Endothelial cell of umbilical vein (primary cell): ENCODE measurements around the gene PNLIP. TPM values are rescaled to one million over a fixed set of nuclear protein-coding genes. Genes with fewer than 3 reads are reported as not detected.

Source experiments
- BruUV-seq: library from RNA; stranded (reverse); fragments of 400-500 nt; replicated peaks from 2 replicates; lab custom pipeline; 2021; lab: Mats Ljungman, UMichigan
- CTCF ChIA-PET: fragments of 300-600, 350-600 bp; sonication (Branson Sonifier 250); formaldehyde crosslinking; loops from one replicate; lab custom pipeline; 2021; ENCODE audit warnings: antibody characterized with exemption, inconsistent platforms; lab: Charles Lee
- POLR2A ChIA-PET: fragments of 300-600, 350-600 bp; sonication (Branson Sonifier 250); formaldehyde crosslinking; loops from one replicate; lab custom pipeline; 2021; ENCODE audit warnings: antibody characterized with exemption, inconsistent platforms; lab: Charles Lee
- DNase-seq: peaks from one replicate; pipeline ENCODE4 v3.0.0-alpha.2; 2011; ENCODE audit warnings: low read depth, low spot score
- FAIRE-seq: peaks from 2 replicates; lab custom pipeline; 2011; peaks lifted over from hg19 to GRCh38; lab: Jason Lieb, UNC
- H2AFZ ChIP-seq: 2 replicates; pipeline ENCODE4 v1.6.0; 2012; ENCODE audit warnings: low read depth, low read length, control low read depth, inconsistent platforms
- H3K27ac ChIP-seq: 2 replicates; pipeline ENCODE4 v1.5.1; 2011; ENCODE audit warnings: low read depth, mild to moderate bottlenecking, control low read depth, low read length, moderate library complexity; ENCODE audit not compliant: insufficient read depth
- H3K27me3 ChIP-seq, 2 experiments: 2 replicates each; pipeline versions ENCODE4 v1.6.0 to v1.6.1; 2011; ENCODE audit warnings: low read length in 2 of 2, mixed read lengths in 1 of 2; ENCODE audit not compliant: control insufficient read depth in 2 of 2, insufficient read depth in 2 of 2
- H3K36me3 ChIP-seq, 2 experiments: 2 replicates in 1 of 2; 3 replicates in 1 of 2; pipeline ENCODE4 v1.5.1; 2011; ENCODE audit warnings: low read length in 2 of 2, mild to moderate bottlenecking in 1 of 2, moderate library complexity in 1 of 2; ENCODE audit not compliant: control insufficient read depth in 2 of 2, insufficient read depth in 2 of 2; ENCODE audit errors: extremely low read depth in 1 of 2
- H3K4me1 ChIP-seq: 3 replicates; pipeline ENCODE4 v1.5.1; 2011; ENCODE audit warnings: mild to moderate bottlenecking, low read length; ENCODE audit not compliant: control insufficient read depth, insufficient read depth; ENCODE audit errors: extremely low read depth
- H3K4me2 ChIP-seq: 2 replicates; pipeline ENCODE4 v1.6.1; 2011; ENCODE audit warnings: low read length, control low read depth, mixed read lengths; ENCODE audit not compliant: insufficient read depth
- H3K4me3 ChIP-seq, 3 experiments: fragments of 200-600 bp in 1 of 3; sonication (generic), shearing (Covaris generic) in 1 of 3; replicated peaks in 1 of 3; 2 replicates each; pipeline ENCODE4 v1.5.1; 2011 to 2016; ENCODE audit warnings: control low read depth in 3 of 3, low read length in 3 of 3, mild to moderate bottlenecking in 2 of 3, inconsistent platforms in 1 of 3, low read depth in 1 of 3, moderate library complexity in 1 of 3; ENCODE audit not compliant: insufficient read depth in 1 of 3
- H3K79me2 ChIP-seq: 2 replicates; pipeline ENCODE4 v1.6.0; 2012; ENCODE audit warnings: low read length, inconsistent platforms; ENCODE audit not compliant: control insufficient read depth, insufficient read depth
- H3K9ac ChIP-seq: replicated peaks from 2 replicates; pipeline ENCODE3; 2011; ENCODE audit warnings: low read length, control low read depth; ENCODE audit not compliant: insufficient read depth; ENCODE audit errors: extremely low read depth
- H3K9me1 ChIP-seq: replicated peaks from 3 replicates; pipeline ENCODE4 v1.6.0; 2011; ENCODE audit warnings: mild to moderate bottlenecking, low read length; ENCODE audit not compliant: control insufficient read depth, insufficient read depth; ENCODE audit errors: extremely low read depth
- H3K9me3 ChIP-seq: replicated peaks from 2 replicates; pipeline ENCODE4 v1.5.1; 2012; ENCODE audit warnings: low read length, inconsistent platforms; ENCODE audit not compliant: control insufficient read depth, insufficient read depth
- H4K20me1 ChIP-seq: replicated peaks from 2 replicates; pipeline ENCODE3; 2011; ENCODE audit warnings: mild to moderate bottlenecking, low read length; ENCODE audit not compliant: control insufficient read depth, insufficient read depth; ENCODE audit errors: extremely low read depth
- CTCF ChIP-seq, 2 donors: IDR thresholded peaks; 1 replicate in 1 of 2; 2 replicates in 1 of 2; pipeline ENCODE4 v1.5.1; 2011; ENCODE audit warnings: low read length in 2 of 2, mild to moderate bottlenecking in 2 of 2, moderate library complexity in 2 of 2, control low read depth in 1 of 2, inconsistent platforms in 1 of 2, low read depth in 1 of 2; ENCODE audit not compliant: insufficient read depth in 1 of 2; ENCODE audit errors: extremely low read depth in 1 of 2
- GATA2 ChIP-seq: IDR thresholded peaks from 2 replicates; pipeline ENCODE4 v1.7.0; 2011; ENCODE audit warnings: low read depth, mild to moderate bottlenecking, moderate library complexity, mixed read lengths, low read length; ENCODE audit not compliant: insufficient read length, insufficient read depth
- MAX ChIP-seq: IDR thresholded peaks from 2 replicates; pipeline ENCODE4 v1.6.1; 2011; ENCODE audit not compliant: insufficient read depth, insufficient read length
- MYC ChIP-seq: IDR thresholded peaks from one replicate; pipeline ENCODE4 v1.6.1; 2011; ENCODE audit warnings: mild to moderate bottlenecking, low read depth, low read length
- POLR2A ChIP-seq: IDR thresholded peaks from 2 replicates; pipeline ENCODE4 v1.6.1; 2012; ENCODE audit warnings: low read depth, mild to moderate bottlenecking, control low read depth, low read length
- POLR2AphosphoS5 ChIP-seq: IDR thresholded peaks from 2 replicates; pipeline ENCODE4 v1.6.1; 2012; ENCODE audit warnings: low read depth, mild to moderate bottlenecking, control low read depth, low read length, moderate library complexity; ENCODE audit not compliant: insufficient read depth
- dilution Hi-C: fragments of 300-500 bp; cut with MboI; formaldehyde crosslinking; loops from one replicate; pipeline ENCODE4 v1.15.0; 2019; ENCODE audit warnings: low sequenced_read_pairs; ENCODE audit not compliant: extremely low pct_ligation_motif_present
- intact Hi-C: fragments of 100-400 bp; cut with micrococcal nuclease; formaldehyde crosslinking; loops from one replicate; pipeline ENCODE4 v1.10.0; 2022
- polyA plus RNA-seq, 4 experiments: library from polyadenylated mRNA; depleted of rRNA in 3 of 4; stranded (reverse) in 3 of 4; unstranded in 1 of 4; fragments of >200 nt; gene quantifications; 2 replicates each; pipeline versions ENCODE4 v1.2.1 to v1.2.3, GENCODE V29; 2011 to 2012; ENCODE audit warnings: missing spikeins in 1 of 4
- total RNA-seq: library from RNA; stranded (reverse); gene quantifications from 2 replicates; pipeline ENCODE4 v1.2.3, GENCODE V29; 2021

Gene PNLIP
- total and polyA plus RNA-seq, 2 donors (not counting 3 experiments of a cell fraction or from before 2014, with no cell fraction given): not detected

DNA sequence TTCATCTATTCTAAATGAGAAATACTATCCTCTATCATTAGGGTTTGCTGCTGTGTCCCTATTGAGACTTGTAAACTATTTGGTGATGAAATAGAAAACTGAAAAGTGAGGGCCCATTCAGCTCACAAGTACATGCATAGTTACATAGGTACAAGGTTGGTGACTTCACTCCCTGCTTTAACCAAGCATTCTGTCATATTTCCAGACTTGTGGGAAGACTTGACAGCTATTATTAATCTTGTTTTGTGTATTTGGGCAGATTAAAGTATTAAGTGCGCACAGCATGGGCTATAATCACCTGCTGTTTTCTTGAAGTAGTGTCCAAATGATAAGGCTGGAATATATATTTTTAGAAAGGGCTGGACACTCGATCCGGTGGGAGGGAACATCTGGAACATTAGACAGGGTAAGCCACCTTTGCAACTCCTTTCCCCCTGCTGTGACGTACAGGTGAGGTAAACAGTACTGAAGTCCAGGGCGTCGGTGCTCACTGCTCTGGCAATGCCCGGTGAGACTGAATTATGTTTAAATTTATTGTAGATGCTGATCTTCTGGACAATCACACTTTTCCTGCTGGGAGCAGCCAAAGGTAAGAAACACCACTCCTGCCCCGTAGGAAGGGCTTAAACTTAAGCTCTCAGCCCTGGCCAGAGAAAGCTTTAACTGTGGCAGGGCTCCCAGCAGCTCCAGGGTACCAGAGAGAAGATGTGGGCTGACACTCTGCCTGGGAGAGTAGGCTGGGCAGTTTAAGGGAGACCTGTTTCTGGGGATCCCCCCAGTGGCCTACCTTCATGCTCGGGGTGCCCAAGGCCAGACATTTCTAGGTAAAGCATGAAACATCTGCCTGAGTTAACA is 45.1 kb downstream of the PNLIP start, which contains the start of gene PNLIPRP1:
TSS of gene PNLIPRP1 (plus strand) at position 370 of the 855 bp plus-strand sequence. CDS start at position 541, 171 bp downstream.
- no peak within 1 kb of the TSS for H3K4me3 ChIP-seq
- intact Hi-C loops (no loop called here), dilution Hi-C loops (no loop called here)
- H3K9me1 ChIP-seq: no peaks in the 10 kb centered on the region
- H4K20me1 ChIP-seq: no peaks in the 10 kb centered on the region
- POLR2A ChIA-PET: no interaction called here
- H3K27ac ChIP-seq: no peak within 1 kb of the TSS
- no peaks in the 10 kb centered on the region for H3K9me3 ChIP-seq
- no TSS peak for BruUV-seq
- no peaks in the 10 kb centered on the region for H3K27me3 ChIP-seq
- no peaks in the 10 kb centered on the region for H3K36me3 ChIP-seq
- DNase-seq (no peak), FAIRE-seq (no peak)
- no peak within 1 kb of the TSS for H3K4me2 ChIP-seq
- H3K4me1 ChIP-seq: no peaks in the 10 kb centered on the region
- no peak within 1 kb of the TSS for H3K9ac ChIP-seq
- TF ChIP-seq POLR2A (no peak), MYC (no peak), CTCF (IDR thresholded peaks at IDR 0.05; ENCODE audit: extremely low read depth in 1 of 2, insufficient read depth in 1 of 2, low read depth in 1 of 2, low read length in 2 of 2) (no peak), GATA2 (no peak), MAX (no peak), POLR2AphosphoS5 (no peak)
- no peak within 1 kb of the TSS for H2AFZ ChIP-seq
- CTCF ChIA-PET: no interaction called here
- no peaks in the 10 kb centered on the region for H3K79me2 ChIP-seq
